K562 treated with DMSO at 1 percent for 48 hours (cell line): ENCODE measurements around the gene GPATCH4. TPM values are rescaled to one million over a fixed set of nuclear protein-coding genes. Genes with fewer than 3 reads are reported as not detected.

Source experiments
- total RNA-seq: library from RNA; unstranded; fragments of 300-600 nt; gene quantifications from 2 replicates; pipeline ENCODE4 v1.2.3, GENCODE V29; 2022; ENCODE audit warnings: low replicate concordance; ENCODE audit errors: extremely low read depth

Gene GPATCH4
- not detected in 2 replicates for total RNA-seq

DNA sequence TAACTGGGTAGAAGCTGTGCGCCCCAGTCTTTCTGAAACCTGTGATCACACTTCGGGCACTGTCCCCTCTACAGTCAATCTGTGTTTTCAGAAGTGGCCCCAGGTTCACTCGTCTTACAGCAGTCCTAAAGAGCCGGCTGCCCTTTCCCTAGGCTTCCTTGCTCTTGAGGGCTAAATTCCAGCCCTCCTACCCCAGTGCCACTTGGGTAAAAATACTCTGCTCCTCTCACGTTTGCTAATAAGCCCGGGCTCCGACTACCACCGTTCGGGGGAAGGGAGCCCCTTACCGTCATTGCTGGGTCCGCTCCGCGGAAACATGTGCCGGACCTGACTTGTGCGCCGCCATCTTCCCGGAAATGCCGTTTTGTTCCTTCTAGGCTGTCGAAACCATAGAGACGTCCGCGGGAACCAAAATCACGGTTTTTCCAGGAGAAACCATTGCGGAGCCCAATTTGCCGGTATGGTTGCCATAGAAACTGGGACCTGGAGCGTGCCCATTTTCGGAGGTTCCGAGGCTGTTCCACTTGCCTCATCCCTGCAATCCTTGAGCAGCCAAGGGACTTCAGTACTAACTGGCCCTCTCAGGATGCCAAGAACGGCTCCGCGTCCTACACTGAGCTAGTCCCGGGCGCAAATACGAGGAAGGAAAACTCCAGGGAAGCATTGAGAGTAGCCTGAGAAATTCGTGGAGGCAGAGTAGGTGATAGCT is at the start of gene GPATCH4:
Gene GPATCH4 (minus strand): TSS at position 358 of the 709 bp plus-strand sequence.

DNA sequence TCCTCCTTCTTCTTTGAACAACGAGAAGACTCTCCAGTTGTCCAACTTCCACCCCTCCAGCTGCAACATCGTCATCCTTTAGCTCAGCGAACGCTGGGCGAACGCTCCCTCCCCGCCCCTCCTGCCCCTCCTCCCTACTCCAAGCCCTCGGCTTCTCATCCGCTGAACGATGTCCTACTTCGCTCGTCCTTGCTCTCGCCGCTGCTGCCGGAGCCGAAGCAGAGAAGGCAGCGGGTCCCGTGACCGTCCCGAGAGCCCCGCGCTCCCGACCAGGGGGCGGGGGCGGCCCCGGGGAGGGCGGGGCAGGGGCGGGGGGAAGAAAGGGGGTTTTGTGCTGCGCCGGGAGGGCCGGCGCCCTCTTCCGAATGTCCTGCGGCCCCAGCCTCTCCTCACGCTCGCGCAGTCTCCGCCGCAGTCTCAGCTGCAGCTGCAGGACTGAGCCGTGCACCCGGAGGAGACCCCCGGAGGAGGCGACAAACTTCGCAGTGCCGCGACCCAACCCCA is 40.5 kb upstream of the GPATCH4 start, which contains the start of gene BCAN:
Gene BCAN (plus strand): TSS at position 357 of the 504 bp plus-strand sequence. CDS start 3,938 bp downstream, outside the sequence.

DNA sequence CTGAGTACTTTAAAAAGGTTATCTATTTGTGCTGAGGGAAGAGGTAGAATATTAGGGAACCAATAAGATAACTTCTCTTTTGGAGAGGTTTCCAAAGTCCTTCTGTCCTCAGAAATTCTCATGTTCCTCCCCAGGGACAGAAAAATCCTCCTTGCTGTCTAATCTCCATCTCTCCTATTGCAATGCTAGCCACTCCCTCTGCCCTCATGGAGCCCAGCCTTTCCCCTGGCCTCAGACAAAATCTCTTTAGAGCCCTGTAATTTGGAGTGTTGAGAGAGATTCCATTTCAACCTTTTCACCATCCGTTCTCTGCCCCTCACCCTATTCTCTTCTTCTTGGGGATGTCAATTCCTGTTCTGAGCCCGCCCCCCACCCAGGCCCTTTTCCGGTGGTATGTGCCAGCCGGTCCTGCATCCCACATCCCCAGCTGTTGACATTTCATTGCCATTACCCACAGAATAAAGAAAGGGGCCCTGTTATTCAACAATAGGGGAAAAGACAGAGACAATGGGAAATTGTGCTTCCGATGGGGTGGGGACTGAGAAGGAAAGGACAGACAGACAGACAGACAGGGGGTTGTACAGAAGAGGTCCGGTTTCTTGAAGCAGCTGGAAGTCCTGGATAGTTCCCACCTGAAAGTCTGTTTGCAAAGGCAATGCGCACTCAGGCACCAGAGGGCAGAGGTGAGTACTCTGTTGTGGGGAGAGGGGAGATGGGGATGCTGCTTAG is 17.7 kb upstream of the GPATCH4 start, which contains the start of gene HAPLN2:
Gene HAPLN2 (plus strand): TSS at position 563 of the 729 bp plus-strand sequence. CDS start 4,076 bp downstream, outside the sequence.

DNA sequence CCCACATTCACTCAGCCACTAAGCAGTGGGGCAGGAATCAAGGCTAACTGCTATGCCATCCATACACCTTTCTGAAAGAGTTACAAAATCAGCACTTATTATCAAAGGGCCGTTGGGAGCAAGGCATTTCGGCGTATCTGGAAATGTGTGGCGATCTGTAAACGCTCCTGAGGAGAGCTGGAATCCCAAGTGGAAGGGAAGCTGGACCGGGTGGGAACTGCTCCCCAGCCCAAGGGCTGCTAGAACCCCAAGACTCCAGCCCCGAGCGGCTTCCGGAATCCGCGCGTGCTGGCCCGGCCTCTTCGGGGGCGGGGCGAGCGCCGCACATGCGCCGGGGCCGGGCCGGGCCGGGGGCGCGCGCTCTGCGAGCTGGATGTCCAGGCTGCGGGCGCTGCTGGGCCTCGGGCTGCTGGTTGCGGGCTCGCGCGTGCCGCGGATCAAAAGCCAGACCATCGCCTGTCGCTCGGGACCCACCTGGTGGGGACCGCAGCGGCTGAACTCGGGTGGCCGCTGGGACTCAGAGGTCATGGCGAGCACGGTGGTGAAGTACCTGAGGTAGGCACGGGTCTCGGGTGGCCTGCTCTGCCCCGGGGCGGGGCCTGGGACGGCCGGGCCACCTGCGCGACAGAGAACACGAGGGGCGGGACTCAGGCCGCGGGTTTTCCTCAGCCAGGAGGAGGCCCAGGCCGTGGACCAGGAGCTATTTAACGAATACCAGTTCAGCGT is 9.7 kb downstream of the GPATCH4 start, which contains the start of gene NAXE:
Gene NAXE (plus strand): TSS at position 345 of the 726 bp plus-strand sequence. CDS start 29 bp downstream, at position 374.

DNA sequence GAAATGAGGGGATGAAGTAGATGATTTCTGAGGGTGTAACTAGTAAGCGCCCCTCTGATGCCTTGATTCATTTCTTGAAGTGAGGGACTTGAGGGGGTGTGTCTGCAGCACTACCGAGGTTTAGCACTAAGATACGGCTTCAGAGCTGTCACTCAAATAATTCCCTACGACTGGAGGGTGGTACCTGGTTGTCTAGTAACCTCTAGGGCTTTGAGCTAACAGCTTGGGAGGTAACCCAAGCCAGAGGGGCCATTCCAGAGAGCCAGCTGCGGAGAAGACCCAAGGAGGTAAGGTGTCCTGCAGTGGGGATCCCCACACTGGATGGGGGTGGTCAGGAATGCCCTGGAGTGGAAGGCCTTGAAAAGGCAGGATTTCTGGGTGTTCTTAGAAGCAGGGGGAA is 21.8 kb downstream of the GPATCH4 start, which contains the start of gene TTC24:
Gene TTC24 (plus strand): TSS at position 252 of the 400 bp plus-strand sequence. CDS start 1,642 bp downstream, outside the sequence.

DNA sequence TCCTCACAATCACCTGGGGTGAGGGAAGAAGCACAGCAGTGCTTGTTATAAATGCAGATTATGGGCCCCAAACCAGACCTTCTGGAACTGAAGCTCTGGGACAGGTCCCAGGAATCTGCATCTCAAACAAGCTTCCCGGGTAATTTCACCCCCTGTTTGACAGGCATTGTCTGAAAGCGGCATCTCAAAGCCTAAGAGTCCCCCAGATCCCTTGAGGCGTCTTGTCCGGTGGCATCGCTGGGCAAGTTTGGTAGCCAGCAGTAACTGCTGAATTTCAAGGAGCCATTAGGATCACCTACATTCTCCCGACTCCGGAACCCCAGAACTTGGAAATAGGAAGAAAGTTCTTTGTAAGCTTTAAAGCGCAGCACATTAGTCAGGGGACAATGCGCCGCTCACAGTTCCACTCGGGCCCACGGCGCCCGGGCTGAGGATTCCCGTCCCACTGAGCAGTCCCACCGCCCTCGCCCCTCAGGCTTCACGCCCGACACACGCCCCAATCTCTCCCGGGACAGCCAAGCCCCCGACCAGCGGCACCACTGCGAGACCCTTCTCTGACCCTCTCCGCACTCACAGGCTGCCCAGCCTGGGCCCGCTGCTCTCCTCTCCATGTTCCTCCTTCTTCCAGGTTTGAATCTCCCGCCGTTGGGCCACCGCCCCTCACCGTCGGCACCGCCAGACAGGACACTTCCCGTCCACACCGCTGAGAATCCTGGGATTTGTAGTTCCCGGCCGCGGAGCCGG is 29.2 kb downstream of the GPATCH4 start, which contains the start of gene IQGAP3:
Gene IQGAP3 (minus strand): TSS at position 647 of the 744 bp plus-strand sequence. CDS start 36 bp downstream, at position 611.

Other genes with a start within 250 kb of the GPATCH4 start
- gene RHBG, start 232.3 kb downstream of the GPATCH4 start, total RNA-seq, result not detected in 2 replicates
- not detected in 2 replicates for gene MEF2D, start 100.7 kb downstream of the GPATCH4 start, total RNA-seq
- not detected in 2 replicates for gene IQGAP3, start 28.9 kb downstream of the GPATCH4 start, total RNA-seq
- not detected in 2 replicates for gene TTC24, start 21.8 kb downstream of the GPATCH4 start, total RNA-seq
- gene NAXE, start 9.7 kb downstream of the GPATCH4 start, total RNA-seq, result not detected in 2 replicates
- not detected in 2 replicates for gene HAPLN2, start 17.9 kb upstream of the GPATCH4 start, total RNA-seq
- not detected in 2 replicates for gene BCAN, start 40.6 kb upstream of the GPATCH4 start, total RNA-seq
- gene NES, start 75.9 kb upstream of the GPATCH4 start, total RNA-seq, result not detected in 2 replicates
- gene CRABP2, start 104.1 kb upstream of the GPATCH4 start, total RNA-seq, result not detected in 2 replicates
- not detected in 2 replicates for gene METTL25B, start 127.0 kb upstream of the GPATCH4 start, total RNA-seq
- gene ISG20L2, start 127.3 kb upstream of the GPATCH4 start, total RNA-seq, result not detected in 2 replicates
- not detected in 2 replicates for gene MRPL24, start 139.6 kb upstream of the GPATCH4 start, total RNA-seq
- not detected in 2 replicates for gene HDGF, start 150.2 kb upstream of the GPATCH4 start, total RNA-seq
- gene PRCC, start 166.1 kb upstream of the GPATCH4 start, total RNA-seq, result not detected in 2 replicates
- gene SH2D2A, start 215.4 kb upstream of the GPATCH4 start, total RNA-seq, result not detected in 2 replicates